Epithelial cell of esophagus (primary cell): ENCODE data around the gene WDR59.

ENCODE experiments used
- DNase-seq: peaks from one replicate; pipeline ENCODE4 v3.0.0; 2010; ENCODE audit warnings: low read depth
- H3K4me3 ChIP-seq: 2 replicates; pipeline ENCODE4 v1.5.1; 2011; ENCODE audit warnings: mild to moderate bottlenecking, low read length, control low read depth
- TF ChIP-seq, protein P1 (sequence below): IDR thresholded peaks from 2 replicates; pipeline ENCODE4 v1.5.1; 2011; ENCODE audit warnings: low read depth, mild to moderate bottlenecking, low read length, control low read depth, inconsistent platforms; ENCODE audit not compliant: insufficient read depth; ENCODE audit errors: missing control alignments

Gene WDR59

GRCh38 chr16:75025761-75026160 is 40.8 kb upstream of the WDR59 start:
- TF ChIP-seq, protein P1, sequence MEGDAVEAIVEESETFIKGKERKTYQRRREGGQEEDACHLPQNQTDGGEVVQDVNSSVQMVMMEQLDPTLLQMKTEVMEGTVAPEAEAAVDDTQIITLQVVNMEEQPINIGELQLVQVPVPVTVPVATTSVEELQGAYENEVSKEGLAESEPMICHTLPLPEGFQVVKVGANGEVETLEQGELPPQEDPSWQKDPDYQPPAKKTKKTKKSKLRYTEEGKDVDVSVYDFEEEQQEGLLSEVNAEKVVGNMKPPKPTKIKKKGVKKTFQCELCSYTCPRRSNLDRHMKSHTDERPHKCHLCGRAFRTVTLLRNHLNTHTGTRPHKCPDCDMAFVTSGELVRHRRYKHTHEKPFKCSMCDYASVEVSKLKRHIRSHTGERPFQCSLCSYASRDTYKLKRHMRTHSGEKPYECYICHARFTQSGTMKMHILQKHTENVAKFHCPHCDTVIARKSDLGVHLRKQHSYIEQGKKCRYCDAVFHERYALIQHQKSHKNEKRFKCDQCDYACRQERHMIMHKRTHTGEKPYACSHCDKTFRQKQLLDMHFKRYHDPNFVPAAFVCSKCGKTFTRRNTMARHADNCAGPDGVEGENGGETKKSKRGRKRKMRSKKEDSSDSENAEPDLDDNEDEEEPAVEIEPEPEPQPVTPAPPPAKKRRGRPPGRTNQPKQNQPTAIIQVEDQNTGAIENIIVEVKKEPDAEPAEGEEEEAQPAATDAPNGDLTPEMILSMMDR: no peak
- H3K4me3 ChIP-seq: no peak overlapping the region
- DNase-seq: no peak

DNA sequence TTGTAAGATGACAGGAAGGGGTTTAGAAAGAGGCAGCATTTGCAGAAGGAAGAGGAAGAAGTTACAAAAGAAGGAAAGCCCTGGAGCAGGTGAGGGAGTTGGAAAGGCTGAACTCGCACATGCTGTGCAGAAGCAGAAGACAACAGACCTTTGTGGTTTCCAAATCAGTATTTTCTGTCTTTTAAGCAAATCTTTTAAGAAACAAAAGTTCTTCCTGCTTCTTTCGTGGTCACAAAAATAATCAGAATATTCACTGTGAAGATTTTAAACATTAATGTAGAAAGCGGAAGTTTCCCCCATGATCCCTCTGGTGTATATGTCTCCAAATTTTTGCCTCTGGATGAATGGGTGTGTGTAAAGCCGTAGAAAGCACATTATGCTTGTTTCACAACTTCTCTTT is 39.7 kb upstream of the WDR59 start:
- no peak for DNase-seq
- TF ChIP-seq, protein P1: no peak
- no peak overlapping the region for H3K4me3 ChIP-seq

GRCh38 chr16:75024182-75024581 is 39.3 kb upstream of the WDR59 start:
- no peak for DNase-seq
- TF ChIP-seq, protein P1: no peak
- no peak overlapping the region for H3K4me3 ChIP-seq

GRCh38 chr16:75023009-75023408 is 38.1 kb upstream of the WDR59 start:
- TF ChIP-seq, protein P1: no peak
- no peak for DNase-seq
- H3K4me3 ChIP-seq: no peak overlapping the region

GRCh38 chr16:75022567-75022966 is 37.6 kb upstream of the WDR59 start:
- TF ChIP-seq, protein P1: no peak
- DNase-seq: no peak
- H3K4me3 ChIP-seq: no peak overlapping the region

DNA sequence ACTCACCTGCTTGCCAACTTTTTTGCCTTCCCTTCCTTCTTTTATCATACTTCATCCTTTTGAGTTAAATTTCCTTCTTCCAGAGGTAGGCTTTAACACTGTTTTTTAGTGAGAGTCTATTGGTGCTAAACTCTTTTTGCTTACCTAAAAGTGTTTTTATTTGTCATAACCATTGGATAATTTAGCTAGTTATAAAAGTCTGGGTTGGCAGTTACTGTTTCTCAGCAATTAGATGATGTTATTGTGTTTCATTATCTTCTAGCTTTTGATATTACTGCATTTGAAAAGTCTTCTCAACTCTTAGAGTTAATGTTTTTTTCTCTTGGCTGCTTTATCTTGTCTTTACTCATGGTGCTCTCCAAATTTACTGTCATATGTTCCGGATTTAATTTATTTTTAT is 36.5 kb upstream of the WDR59 start:
- TF ChIP-seq, protein P1: no peak
- DNase-seq: no peak
- H3K4me3 ChIP-seq: no peak overlapping the region

DNA sequence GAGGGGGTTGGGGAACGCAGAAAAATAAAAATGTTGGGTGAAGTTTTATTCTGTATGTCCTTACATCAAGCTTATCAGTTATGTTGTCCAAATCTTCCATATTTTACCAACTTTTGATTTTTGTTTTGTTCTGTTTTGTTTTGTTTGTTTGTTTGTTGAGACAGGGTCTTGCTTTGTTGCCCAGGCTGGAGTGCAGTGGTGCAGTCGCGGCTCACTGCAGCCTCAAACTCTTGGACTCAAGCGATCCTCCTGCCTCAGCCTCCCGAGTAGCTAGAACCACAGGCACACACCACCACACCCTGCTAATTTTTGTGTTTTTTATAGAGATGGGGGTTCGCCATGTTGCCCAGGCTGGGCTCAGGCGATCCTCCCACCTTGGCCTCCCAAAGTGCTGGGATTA is 34.7 kb upstream of the WDR59 start:
- H3K4me3 ChIP-seq: no peak overlapping the region
- TF ChIP-seq, protein P1: no peak
- no peak for DNase-seq
